Astrocyte of the hippocampus (primary cell): ENCODE measurements around the gene NEDD4L.

Experiments used
- DNase-seq: peaks from one replicate; pipeline ENCODE4 v3.0.0; 2011; ENCODE audit warnings: low read depth, low spot score

NEDD4L gene

DNA sequence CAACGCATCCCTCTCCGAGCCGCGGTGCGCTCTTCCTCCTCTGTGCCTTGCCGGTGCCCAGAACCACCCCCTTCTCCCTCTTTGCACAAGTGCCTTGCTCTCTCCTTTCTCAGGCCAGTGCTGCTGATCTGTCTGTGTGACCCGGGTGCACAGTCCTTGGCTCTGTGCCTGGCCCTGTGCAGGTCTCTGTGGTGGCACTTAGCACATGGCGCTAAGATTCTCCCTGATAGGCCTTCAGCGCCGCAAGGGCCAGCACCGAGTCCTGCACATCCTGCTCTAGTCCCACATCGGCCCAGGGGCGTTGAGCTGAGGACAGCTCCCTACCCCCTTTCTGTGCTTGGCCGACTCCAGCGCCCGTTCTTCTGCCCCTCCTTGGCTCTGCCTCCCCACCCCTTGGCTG, 136.1 kb downstream of the NEDD4L start:
- DNase-seq = no peak

- peak; percentile 70 for DNase-seq
These were observed 136.8 kb downstream of the NEDD4L start for GRCh38 chr18:58180738-58181353.

DNA sequence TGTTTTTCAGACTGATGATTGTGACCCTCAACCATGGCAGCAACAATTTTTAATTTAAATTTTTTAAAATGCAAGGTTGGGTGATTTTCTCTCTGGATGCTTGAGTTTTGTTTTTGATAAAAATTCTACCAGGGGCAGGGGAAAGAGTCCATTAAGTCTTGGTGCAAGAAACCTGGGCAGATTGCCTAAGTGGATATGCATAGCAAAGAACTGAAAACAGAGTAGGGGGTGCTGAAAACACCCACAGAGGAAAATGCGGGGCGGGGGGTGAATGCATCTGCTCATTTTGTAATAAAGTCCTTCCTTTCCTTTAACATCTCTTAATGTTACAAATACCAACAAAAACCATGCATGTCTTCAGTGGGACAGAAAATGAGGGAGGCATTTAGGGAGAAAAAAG, 138.0 kb downstream of the NEDD4L start:
- no peak for DNase-seq

DNA sequence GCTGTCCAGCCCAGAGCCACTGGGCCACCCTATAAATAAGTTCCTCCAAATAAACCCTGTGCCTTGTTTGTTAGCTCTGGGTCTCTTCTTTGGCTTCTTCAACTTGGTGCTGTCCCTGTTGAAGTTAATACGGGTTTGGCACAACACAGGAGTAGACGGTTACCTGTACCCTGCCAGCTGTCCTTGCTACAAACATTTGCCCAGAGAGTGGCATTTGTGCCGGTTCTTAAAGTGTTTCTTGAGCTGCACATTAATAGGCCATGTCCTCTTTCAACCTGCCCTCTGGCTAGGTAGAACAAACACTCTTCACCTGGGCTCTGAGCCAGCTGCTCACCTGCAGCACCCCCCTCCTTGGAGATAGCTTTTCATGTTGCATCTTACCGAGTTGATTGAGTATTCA, 139.2 kb downstream of the NEDD4L start:
- DNase-seq = no peak

GRCh38 chr18:58186258-58186948, 142.4 kb downstream of the NEDD4L start:
- peak; percentile 88 for DNase-seq

DNA sequence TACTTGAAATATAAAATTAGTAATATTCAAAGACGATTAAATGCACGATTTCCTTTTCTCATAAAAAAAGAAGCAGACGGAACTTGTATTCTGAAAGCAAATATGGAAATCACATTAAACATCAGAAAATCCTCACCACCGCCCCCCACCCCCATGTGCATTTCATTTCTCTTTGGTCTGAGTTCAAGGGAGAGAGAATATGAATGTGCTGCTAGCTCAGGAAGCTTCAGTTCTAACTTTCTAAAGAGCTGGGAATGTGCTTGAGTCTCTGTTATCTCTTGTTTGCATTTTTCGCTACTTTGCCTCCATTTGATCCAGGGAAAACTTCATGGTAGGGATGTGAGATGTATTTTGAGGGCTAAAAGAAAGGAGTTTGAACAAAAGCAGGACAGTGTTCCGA, 143.6 kb downstream of the NEDD4L start:
- no peak for DNase-seq

- no peak for DNase-seq
These were observed 145.0 kb downstream of the NEDD4L start for GRCh38 chr18:58188996-58189395.

- DNase-seq = no peak
These were observed 147.0 kb downstream of the NEDD4L start for GRCh38 chr18:58190842-58191530.

GRCh38 chr18:58191626-58192025, 147.6 kb downstream of the NEDD4L start:
- DNase-seq = no peak

- DNase-seq = no peak
These were observed 148.5 kb downstream of the NEDD4L start for GRCh38 chr18:58192519-58192918.

DNA sequence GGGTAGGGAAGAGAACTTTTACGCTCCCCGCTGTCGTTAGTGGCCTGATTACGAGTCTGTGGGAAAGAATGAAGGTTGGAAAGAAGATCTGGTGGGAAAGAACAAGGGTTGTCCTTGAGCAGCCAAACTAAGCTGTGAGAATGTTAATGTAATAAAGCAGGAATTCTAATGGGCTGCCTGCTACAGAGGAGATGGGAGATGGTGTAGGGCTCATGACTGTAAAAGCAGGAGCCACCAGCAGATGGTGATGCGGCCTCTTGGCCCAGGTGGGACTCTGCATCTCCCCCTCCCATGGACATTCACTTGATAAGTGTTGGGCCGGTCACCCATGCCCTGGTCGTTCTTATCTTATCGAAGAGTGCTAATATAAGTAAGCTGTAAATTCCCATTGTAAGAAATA, 150.0 kb downstream of the NEDD4L start:
- DNase-seq = peak; percentile 61

DNA sequence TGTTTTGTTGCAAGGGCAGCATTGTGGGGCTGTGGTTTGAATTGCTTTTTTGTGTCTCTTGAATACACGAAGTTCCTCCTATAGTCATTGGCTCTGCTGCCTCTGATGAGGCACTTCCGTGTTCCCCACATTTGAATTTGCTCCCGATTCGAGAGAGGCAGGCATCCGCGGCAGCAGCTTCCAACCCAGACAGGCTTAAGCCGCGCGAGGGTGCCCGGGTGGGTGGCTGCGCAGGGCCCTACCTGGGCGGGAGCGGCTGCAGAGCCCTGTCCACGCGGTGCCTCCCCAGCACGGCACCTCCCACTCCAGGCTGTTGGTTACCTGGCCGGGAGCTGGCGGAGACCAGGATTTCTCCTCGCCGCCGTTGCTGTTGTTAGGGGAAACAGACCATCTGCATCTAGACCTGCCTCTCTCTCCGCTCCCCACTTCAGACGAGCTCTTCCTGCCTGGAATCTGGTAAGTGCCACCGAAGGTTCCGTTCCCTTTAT, 151.3 kb downstream of the NEDD4L start:
- peak; percentile 33 for DNase-seq

DNA sequence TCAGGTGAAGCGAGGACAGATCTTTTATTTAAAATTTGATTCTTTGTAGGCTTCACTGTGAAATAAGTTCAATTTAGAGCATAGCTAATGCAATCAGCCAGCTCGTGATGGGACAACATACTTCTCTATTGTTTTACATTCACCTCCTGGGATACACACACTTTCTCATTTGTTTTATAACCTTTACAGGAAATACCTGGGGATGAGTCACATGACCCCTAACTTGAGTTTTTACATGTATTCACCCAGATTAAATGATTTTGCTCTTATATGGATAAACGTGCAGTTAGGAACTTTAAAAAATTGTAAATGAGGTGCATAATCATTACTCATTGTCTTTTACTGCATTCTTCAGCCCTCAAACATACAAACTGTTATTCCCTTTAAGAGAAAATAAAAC, 152.1 kb downstream of the NEDD4L start:
- DNase-seq = no peak

DNA sequence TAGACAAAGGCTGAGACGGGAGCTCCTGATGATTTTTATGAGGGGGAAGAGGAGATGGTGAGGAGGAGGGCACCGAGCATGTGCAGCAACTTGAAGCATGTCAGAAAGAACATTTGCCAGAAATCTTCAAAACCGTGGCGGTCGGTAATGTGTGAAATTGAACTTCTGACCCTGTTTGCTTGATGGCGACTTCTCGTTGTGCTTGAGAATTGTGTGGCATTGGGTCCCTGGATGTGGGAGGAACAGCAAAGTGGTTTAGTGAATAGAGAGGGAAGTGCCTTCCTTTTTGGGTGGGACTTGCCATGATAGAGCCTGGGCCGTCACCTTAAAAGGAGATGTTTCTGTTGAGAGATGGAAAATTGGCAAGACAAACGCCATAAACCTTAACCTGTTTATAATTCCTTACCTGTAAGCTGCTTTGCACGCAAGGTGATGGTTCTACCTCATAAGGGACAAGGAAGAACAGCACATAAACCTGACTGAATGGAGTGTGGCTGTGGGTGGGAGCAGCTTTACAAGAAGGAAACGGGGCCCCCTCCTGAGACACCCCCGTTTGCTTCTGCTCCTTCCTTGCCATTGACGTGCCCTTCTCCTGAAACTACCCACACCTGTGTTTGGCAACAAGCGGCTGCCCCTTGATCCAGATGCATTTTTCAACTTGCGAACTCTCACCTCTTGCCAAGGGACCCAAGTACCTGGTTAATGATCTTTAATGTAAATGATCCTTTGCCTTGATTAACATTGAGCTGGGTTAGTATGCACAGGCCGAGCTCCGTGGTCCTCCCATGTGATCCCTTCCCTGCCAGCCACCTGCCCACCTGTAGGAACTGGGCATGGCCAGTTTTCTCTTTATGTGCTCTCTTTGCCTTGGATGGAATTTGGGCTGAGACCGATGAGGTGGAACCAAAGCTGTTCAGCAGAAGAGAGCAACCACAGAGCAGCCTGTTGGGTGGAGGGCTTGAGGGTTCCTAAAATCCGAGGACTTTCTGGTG, 153.2 kb downstream of the NEDD4L start:
- DNase-seq = no peak

GRCh38 chr18:58201268-58201667, 157.2 kb downstream of the NEDD4L start:
- DNase-seq = no peak

GRCh38 chr18:58201733-58202730, 158.0 kb downstream of the NEDD4L start:
- no peak for DNase-seq

GRCh38 chr18:58204776-58205442, 160.9 kb downstream of the NEDD4L start:
- no peak for DNase-seq

- DNase-seq = peak; percentile 69
These were observed 161.6 kb downstream of the NEDD4L start for GRCh38 chr18:58205443-58206160.

DNA sequence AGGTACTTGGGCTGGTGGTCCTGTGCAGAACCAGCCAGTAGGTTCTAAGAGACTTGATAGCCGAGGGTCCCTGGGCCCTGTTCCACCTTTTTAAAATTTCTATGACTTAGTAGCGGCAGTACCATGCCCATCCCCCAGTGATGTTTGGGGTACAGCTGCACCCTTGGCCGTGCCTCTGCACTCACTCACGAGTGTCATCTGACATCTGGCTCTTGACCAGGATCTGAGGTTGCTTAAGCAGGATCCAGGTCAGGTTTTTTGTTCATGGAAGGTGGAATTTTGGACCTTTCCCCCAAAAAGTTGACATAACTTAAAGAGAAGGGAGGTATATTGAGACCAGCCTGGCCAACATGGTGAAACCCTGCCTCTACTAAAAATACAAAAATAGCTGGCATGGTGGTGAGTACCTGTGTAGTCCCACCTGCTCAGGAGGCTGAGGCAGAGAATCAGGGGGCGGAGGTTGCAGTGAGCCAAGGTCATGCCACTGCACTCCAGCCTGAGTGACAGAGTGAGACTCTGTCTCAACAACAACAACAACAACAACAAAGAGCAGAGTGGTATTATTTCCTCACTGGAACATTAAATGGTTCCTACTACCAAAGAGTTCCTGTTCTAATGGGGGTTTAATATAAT, 163.6 kb downstream of the NEDD4L start:
- no peak for DNase-seq
